ENCODE measurements around the gene CRYL1. TPM values are rescaled to one million over a fixed set of nuclear protein-coding genes. Genes with fewer than 3 reads are reported as not detected.

Gene CRYL1
- total RNA-seq, 3 donors from 2014 or later (not counting 1 experiment from before 2014, with no cell fraction given): 13.4 to 15.8 (median 14.9) TPM

DNA sequence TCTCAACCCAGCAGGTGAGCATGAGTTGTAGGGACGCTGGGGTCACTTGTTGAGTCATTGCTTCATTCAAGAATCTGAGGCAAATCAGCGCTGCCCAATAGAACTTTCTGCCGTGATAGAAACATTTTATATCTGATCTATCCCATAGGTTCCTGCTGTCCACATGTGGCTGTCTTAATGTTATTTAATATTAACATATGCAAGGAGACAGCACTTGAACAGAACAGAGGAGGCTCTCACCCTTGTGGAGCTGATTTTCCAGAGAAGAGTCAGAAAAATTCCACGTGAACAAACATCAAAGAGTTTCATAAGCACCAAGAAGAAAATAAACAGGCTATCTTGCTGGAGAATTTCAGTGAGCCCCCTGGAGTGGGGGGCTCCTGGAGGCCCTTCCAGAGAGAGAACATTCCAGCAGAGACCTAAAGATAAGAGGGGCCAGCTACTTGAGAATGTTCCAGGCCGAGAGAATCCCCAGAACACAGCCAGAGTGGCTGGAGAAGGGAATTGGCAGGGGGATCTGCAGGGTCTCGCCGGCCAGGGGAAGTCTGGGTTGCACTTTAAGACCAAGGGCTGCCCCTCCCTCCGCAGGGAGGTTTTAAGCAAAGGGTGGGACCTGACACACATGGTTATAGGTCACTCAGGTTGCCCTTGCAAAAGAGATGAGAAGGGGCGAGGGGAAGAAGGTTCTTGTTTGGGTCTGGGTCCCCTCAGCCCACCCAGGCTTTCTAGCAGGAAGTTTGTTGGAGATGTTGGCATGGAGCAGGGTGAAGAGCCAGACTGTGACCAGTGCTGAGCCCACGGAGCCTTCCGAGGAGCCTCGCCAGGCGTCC is 135.7 kb downstream of the CRYL1 start:
- Histone ChIP-seq H3K36me3 (ENCODE audit: control insufficient read depth, insufficient read depth, low read length) (no peaks in the 10 kb centered on the region), H3K4me1 (ENCODE audit: control insufficient read depth, insufficient read depth, low read length) (no peaks in the 10 kb centered on the region), H3K27ac (ENCODE audit: low read length) (no peak overlapping the region), H3K4me3 (ENCODE audit: low read length) (no peak overlapping the region), H3K9me3 (ENCODE audit: control insufficient read depth, insufficient read depth, low read length) (no peaks in the 10 kb centered on the region), H3K27me3 (ENCODE audit: control insufficient read depth, insufficient read depth, low read length) (no peaks in the 10 kb centered on the region)
- H3K36me3 Mint-ChIP-seq: no peaks in the 10 kb centered on the region
- 91% methylated on average over 13 of the region's 13 CpGs for WGBS (ENCODE audit: insufficient coverage)
- DNase-seq (no peak), ATAC-seq (no peak)
- no peak overlapping the region for H3K27ac Mint-ChIP-seq
- H3K4me1 Mint-ChIP-seq: peaks cover 5 to 10% of the 10 kb centered on the region in 2 donors
- intact Hi-C loops (cut with micrococcal nuclease): no loop called here
- TF ChIP-seq, protein P1, sequence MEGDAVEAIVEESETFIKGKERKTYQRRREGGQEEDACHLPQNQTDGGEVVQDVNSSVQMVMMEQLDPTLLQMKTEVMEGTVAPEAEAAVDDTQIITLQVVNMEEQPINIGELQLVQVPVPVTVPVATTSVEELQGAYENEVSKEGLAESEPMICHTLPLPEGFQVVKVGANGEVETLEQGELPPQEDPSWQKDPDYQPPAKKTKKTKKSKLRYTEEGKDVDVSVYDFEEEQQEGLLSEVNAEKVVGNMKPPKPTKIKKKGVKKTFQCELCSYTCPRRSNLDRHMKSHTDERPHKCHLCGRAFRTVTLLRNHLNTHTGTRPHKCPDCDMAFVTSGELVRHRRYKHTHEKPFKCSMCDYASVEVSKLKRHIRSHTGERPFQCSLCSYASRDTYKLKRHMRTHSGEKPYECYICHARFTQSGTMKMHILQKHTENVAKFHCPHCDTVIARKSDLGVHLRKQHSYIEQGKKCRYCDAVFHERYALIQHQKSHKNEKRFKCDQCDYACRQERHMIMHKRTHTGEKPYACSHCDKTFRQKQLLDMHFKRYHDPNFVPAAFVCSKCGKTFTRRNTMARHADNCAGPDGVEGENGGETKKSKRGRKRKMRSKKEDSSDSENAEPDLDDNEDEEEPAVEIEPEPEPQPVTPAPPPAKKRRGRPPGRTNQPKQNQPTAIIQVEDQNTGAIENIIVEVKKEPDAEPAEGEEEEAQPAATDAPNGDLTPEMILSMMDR (IDR thresholded peaks at IDR 0.05): no peak
- no peaks in the 10 kb centered on the region for H3K27me3 Mint-ChIP-seq (ENCODE audit: low read depth in 2 of 2)
- H3K9me3 Mint-ChIP-seq: no peaks in the 10 kb centered on the region
- no peak overlapping the region for H3K4me3 Mint-ChIP-seq

DNA sequence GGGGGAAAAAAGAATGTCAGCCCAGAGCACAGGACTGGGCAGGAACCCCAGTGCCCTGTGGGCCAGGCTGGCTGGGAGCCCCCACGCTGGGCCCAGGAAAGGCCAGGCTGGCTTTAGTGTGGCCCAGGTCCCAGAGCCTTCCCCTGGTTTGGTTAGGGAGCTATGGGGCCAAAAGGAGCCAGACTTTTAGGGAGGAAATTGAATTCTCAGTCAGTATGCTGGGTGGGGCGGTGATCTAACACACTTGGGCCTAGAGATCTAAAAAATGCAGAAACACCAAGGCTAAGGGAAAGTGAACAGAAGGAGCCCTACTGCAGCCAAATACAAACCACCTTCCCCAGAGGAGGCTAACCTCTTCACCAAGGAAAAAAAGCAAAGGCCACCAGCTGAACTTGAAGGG is 137.5 kb downstream of the CRYL1 start:
- H3K27ac ChIP-seq (ENCODE audit: low read length): no peak overlapping the region
- intact Hi-C loops (cut with micrococcal nuclease): no loop called here
- Mint-ChIP-seq H3K9me3 (no peaks in the 10 kb centered on the region), H3K4me3 (no peak overlapping the region), H3K27ac (no peak overlapping the region), H3K36me3 (no peaks in the 10 kb centered on the region), H3K4me1 (peaks cover 5 to 10% of the 10 kb centered on the region in 2 donors), H3K27me3 (ENCODE audit: low read depth in 2 of 2) (peaks cover 0 to 6% of the 10 kb centered on the region in 2 donors)
- H3K9me3 ChIP-seq (ENCODE audit: control insufficient read depth, insufficient read depth, low read length): no peaks in the 10 kb centered on the region
- TF ChIP-seq, protein P1 (IDR thresholded peaks at IDR 0.05): no peak
- no peaks in the 10 kb centered on the region for H3K4me1 ChIP-seq (ENCODE audit: control insufficient read depth, insufficient read depth, low read length)
- no peaks in the 10 kb centered on the region for H3K36me3 ChIP-seq (ENCODE audit: control insufficient read depth, insufficient read depth, low read length)
- no peak overlapping the region for H3K4me3 ChIP-seq (ENCODE audit: low read length)
- no peaks in the 10 kb centered on the region for H3K27me3 ChIP-seq (ENCODE audit: control insufficient read depth, insufficient read depth, low read length)
- ATAC-seq (no peak), DNase-seq (no peak)
- WGBS (ENCODE audit: insufficient coverage): 91% methylated on average over 2 of the region's 2 CpGs

DNA sequence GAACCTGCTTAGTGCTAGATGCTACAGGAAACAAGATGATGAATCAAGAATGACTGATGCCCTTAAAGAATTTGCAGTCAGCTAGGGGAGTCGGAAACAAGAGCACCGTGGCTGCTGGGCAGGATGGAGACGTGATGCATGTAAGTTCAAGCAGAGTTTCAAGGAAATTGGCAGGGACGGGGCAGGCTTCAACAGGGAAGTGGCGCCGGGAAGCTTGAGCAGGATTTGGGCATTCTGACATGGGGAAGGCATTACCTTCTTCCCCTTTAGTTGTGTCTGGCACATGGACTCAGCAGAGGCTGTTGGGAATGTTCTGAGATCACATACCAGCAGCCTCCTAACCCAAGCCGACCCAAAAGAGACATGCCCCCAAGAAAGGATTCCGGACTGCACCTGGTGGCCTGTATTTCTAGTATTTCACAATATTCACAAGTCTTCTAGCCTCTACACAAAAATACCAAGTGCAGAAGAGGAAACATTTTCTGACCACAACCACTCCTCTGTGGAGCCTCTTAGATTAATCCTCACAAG is 138.2 kb downstream of the CRYL1 start:
- H3K4me3 ChIP-seq (ENCODE audit: low read length): no peak overlapping the region
- H3K27me3 ChIP-seq (ENCODE audit: control insufficient read depth, insufficient read depth, low read length): no peaks in the 10 kb centered on the region
- intact Hi-C loops (cut with micrococcal nuclease): no loop called here
- no peaks in the 10 kb centered on the region for H3K36me3 ChIP-seq (ENCODE audit: control insufficient read depth, insufficient read depth, low read length)
- H3K9me3 ChIP-seq (ENCODE audit: control insufficient read depth, insufficient read depth, low read length): no peaks in the 10 kb centered on the region
- no peak overlapping the region for H3K4me3 Mint-ChIP-seq
- H3K4me1 Mint-ChIP-seq: peaks cover 5 to 10% of the 10 kb centered on the region in 2 donors
- no peak overlapping the region for H3K27ac ChIP-seq (ENCODE audit: low read length)
- 60% methylated on average over 8 of the region's 8 CpGs for WGBS (ENCODE audit: insufficient coverage)
- peaks cover 0 to 6% of the 10 kb centered on the region in 2 donors for H3K27me3 Mint-ChIP-seq (ENCODE audit: low read depth in 2 of 2)
- no peaks in the 10 kb centered on the region for H3K9me3 Mint-ChIP-seq
- no peaks in the 10 kb centered on the region for H3K36me3 Mint-ChIP-seq
- TF ChIP-seq, protein P1 (IDR thresholded peaks at IDR 0.05): no peak
- ATAC-seq (peak in 1 of 3 donors; percentile 18), DNase-seq (no peak)
- H3K4me1 ChIP-seq (ENCODE audit: control insufficient read depth, insufficient read depth, low read length): no peaks in the 10 kb centered on the region
- no peak overlapping the region for H3K27ac Mint-ChIP-seq

All from natural killer cell (primary cell).